GM19328 (cell line): Measurements from ENCODE around the gene TEKT5.
"Not testable (repeated sequence)": the region's sequence is repeated elsewhere in the genome, so short reads cannot be mapped to it uniquely, and the experiment has no call there.

Experiments
- ATAC-seq: cut with Tn5 transposase; IDR thresholded peaks from one replicate; pipeline ENCODE4 v1.9.1; 2021; ENCODE audit warnings: mild to moderate bottlenecking, moderate library complexity; ENCODE audit not compliant: unreplicated experiment

The TEKT5 gene

GRCh38 chr16:10660950-10661635, 33.6 kb downstream of the TEKT5 start:
- ATAC-seq = no peak

- ATAC-seq = no peak
Observed at GRCh38 chr16:10658943-10659342, 35.8 kb downstream of the TEKT5 start.

GRCh38 chr16:10657925-10658324, 36.8 kb downstream of the TEKT5 start:
- ATAC-seq = no peak

- ATAC-seq = no peak
Observed at GRCh38 chr16:10656618-10657017, 38.1 kb downstream of the TEKT5 start.

GRCh38 chr16:10655415-10655977, 39.2 kb downstream of the TEKT5 start:
- no peak for ATAC-seq

- ATAC-seq = no peak
Observed at GRCh38 chr16:10654592-10655414, 39.9 kb downstream of the TEKT5 start.

GRCh38 chr16:10652730-10653590, 41.8 kb downstream of the TEKT5 start:
- ATAC-seq = no peak

GRCh38 chr16:10649098-10649497, 45.6 kb downstream of the TEKT5 start:
- not testable (repeated sequence) for ATAC-seq

- no peak for ATAC-seq
Observed at GRCh38 chr16:10647721-10648296, 46.9 kb downstream of the TEKT5 start.

GRCh38 chr16:10647264-10647720, 47.4 kb downstream of the TEKT5 start:
- no peak for ATAC-seq

- no peak for ATAC-seq
Observed at GRCh38 chr16:10646581-10647263, 48.0 kb downstream of the TEKT5 start.

GRCh38 chr16:10646228-10646580, 48.5 kb downstream of the TEKT5 start:
- ATAC-seq = no peak

GRCh38 chr16:10644092-10644491, 50.6 kb downstream of the TEKT5 start:
- no peak for ATAC-seq

GRCh38 chr16:10642964-10643363, 51.8 kb downstream of the TEKT5 start:
- ATAC-seq = no peak

- ATAC-seq = no peak
Observed at GRCh38 chr16:10641953-10642949, 52.5 kb downstream of the TEKT5 start.

GRCh38 chr16:10641555-10641952, 53.2 kb downstream of the TEKT5 start:
- ATAC-seq = no peak

- no peak for ATAC-seq
Observed at GRCh38 chr16:10640934-10641333, 53.8 kb downstream of the TEKT5 start.

- ATAC-seq = no peak
Observed at GRCh38 chr16:10638101-10638500, 56.6 kb downstream of the TEKT5 start.
